ENCODE measurements around the gene PWWP2B.

PWWP2B gene

GRCh38 chr10:132368881-132369635 lies 27.9 kb upstream of the PWWP2B start:
- Histone ChIP-seq H3K36me3 (no peaks in the 10 kb centered on the region), H3K9me3 (no peaks in the 10 kb centered on the region), H3K4me3 (ENCODE audit: low read depth in 1 of 2, low read length in 1 of 2) (no peak overlapping the region), H3K27ac (no peak overlapping the region), H3K4me1 (ENCODE audit: control insufficient read depth in 1 of 2, insufficient read depth in 1 of 2, low read depth in 1 of 2, low read length in 1 of 2) (no peaks in the 10 kb centered on the region), H3K27me3 (peaks cover 20% of the 10 kb centered on the region)
- TF ChIP-seq CTCF (IDR thresholded peaks at IDR 0.05): no peak

GRCh38 chr10:132369636-132370185 lies 27.3 kb upstream of the PWWP2B start:
- TF ChIP-seq CTCF (IDR thresholded peaks at IDR 0.05): no peak
- Histone ChIP-seq H3K4me1 (ENCODE audit: control insufficient read depth in 1 of 2, insufficient read depth in 1 of 2, low read depth in 1 of 2, low read length in 1 of 2) (no peaks in the 10 kb centered on the region), H3K36me3 (no peaks in the 10 kb centered on the region), H3K9me3 (no peaks in the 10 kb centered on the region), H3K27me3 (peaks cover 20% of the 10 kb centered on the region), H3K27ac (no peak overlapping the region), H3K4me3 (ENCODE audit: low read depth in 1 of 2, low read length in 1 of 2) (no peak overlapping the region)

- TF ChIP-seq CTCF (IDR thresholded peaks at IDR 0.05): no peak
- Histone ChIP-seq H3K36me3 (no peaks in the 10 kb centered on the region), H3K4me1 (ENCODE audit: control insufficient read depth in 1 of 2, insufficient read depth in 1 of 2, low read depth in 1 of 2, low read length in 1 of 2) (peaks cover 3% of the 10 kb centered on the region in 2 experiments), H3K27me3 (peaks cover 20% of the 10 kb centered on the region), H3K4me3 (ENCODE audit: low read depth in 1 of 2, low read length in 1 of 2) (no peak overlapping the region), H3K9me3 (no peaks in the 10 kb centered on the region), H3K27ac (no peak overlapping the region)
These were observed 26.3 kb upstream of the PWWP2B start for GRCh38 chr10:132370426-132371340.

GRCh38 chr10:132371641-132372081 lies 25.3 kb upstream of the PWWP2B start:
- H3K36me3 ChIP-seq: no peaks in the 10 kb centered on the region
- TF ChIP-seq CTCF (IDR thresholded peaks at IDR 0.05): no peak
- no peak overlapping the region for H3K27ac ChIP-seq
- H3K4me3 ChIP-seq (ENCODE audit: low read depth in 1 of 2, low read length in 1 of 2): no peak overlapping the region
- H3K27me3 ChIP-seq: peaks cover 20% of the 10 kb centered on the region
- H3K4me1 ChIP-seq (ENCODE audit: control insufficient read depth in 1 of 2, insufficient read depth in 1 of 2, low read depth in 1 of 2, low read length in 1 of 2): peaks cover 4 to 5% of the 10 kb centered on the region in 2 experiments
- no peaks in the 10 kb centered on the region for H3K9me3 ChIP-seq

DNA sequence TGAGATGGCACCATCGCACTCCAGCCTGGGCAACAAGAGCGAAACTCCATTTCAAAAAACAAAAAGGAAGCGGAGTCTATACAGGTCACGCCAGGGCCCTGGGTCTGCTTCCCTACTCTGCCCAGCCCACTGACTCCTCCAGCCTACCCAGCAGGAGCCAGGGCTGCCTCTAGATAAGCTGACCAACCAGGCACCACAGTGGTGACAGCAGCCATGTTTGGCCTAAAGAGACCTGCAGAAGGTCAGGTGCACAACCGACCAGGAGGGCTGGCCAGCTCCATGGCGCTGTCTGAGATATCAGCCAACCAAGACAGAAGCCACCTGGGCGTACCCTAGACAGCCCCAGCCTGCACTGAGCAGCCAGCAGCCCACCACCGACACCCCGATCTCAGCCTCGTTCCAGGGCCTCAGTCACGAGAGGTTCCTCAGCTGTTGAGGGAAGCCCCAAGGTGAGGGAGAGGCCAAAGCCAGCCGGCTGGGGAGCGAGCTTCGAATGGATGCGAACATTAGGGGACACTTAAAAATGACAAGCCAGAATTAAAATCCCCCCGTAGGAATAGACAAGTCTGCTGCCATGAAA lies 24.4 kb upstream of the PWWP2B start:
- TF ChIP-seq CTCF (IDR thresholded peaks at IDR 0.05): no peak
- Histone ChIP-seq H3K9me3 (no peaks in the 10 kb centered on the region), H3K4me1 (ENCODE audit: control insufficient read depth in 1 of 2, insufficient read depth in 1 of 2, low read depth in 1 of 2, low read length in 1 of 2) (peaks cover 4 to 5% of the 10 kb centered on the region in 2 experiments), H3K27ac (no peak overlapping the region), H3K4me3 (ENCODE audit: low read depth in 1 of 2, low read length in 1 of 2) (no peak overlapping the region), H3K36me3 (no peaks in the 10 kb centered on the region), H3K27me3 (peaks cover 20% of the 10 kb centered on the region)

All from neutrophil (primary cell).